ENCODE data around the gene TSC2. TPM values are rescaled to one million over a fixed set of nuclear protein-coding genes. Genes with fewer than 3 reads are reported as not detected.

The TSC2 gene
- polyA plus RNA-seq, 1 donor (not counting 4 experiments of a cell fraction or from before 2014, with no cell fraction given), result 22.6 TPM

GRCh38 chr16:2092256-2092620 is 44.5 kb downstream of the TSC2 start:
- dilution Hi-C loops (cut with MboI; ENCODE audit: extremely low pct_ligation_motif_present, low sequenced_read_pairs), result no loop called here
- no peak for TF ChIP-seq CTCF (optimal IDR thresholded peaks at IDR 0.05 in 1 of 3, IDR thresholded peaks at IDR 0.05 in 1 of 3, conservative IDR thresholded peaks at IDR 0.05 in 1 of 3; ENCODE audit: extremely low read depth in 1 of 3, insufficient read depth in 2 of 3, low read length in 3 of 3)
- TF ChIP-seq EZH2 (IDR thresholded peaks at IDR 0.05; ENCODE audit: low read length), result no peak

GRCh38 chr16:2092866-2093265 is 45.1 kb downstream of the TSC2 start:
- FAIRE-seq (no peak), DNase-seq (ENCODE audit: low read depth, low spot score) (no peak)
- no peaks in the 10 kb centered on the region for H3K27me3 ChIP-seq (ENCODE audit: control insufficient read depth, extremely low read depth, insufficient read depth, low read length)
- no peak overlapping the region for H3K4me2 ChIP-seq (ENCODE audit: control insufficient read depth, extremely low read depth, insufficient read depth, low read depth, low read length)
- H2AFZ ChIP-seq (ENCODE audit: control insufficient read depth, low read length), result no peak overlapping the region
- dilution Hi-C loops (cut with MboI; ENCODE audit: extremely low pct_ligation_motif_present, low sequenced_read_pairs), result no loop called here
- peaks cover 29% of the 10 kb centered on the region for H3K4me1 ChIP-seq (ENCODE audit: control insufficient read depth, extremely low read depth, insufficient read depth, low read length)
- H3K9me1 ChIP-seq (ENCODE audit: control insufficient read depth, extremely low read depth, insufficient read depth, low read length), result no peaks in the 10 kb centered on the region
- H3K9ac ChIP-seq (ENCODE audit: control insufficient read depth, extremely low read depth, insufficient read depth, low read length), result no peak overlapping the region
- peaks cover 12% of the 10 kb centered on the region for H4K20me1 ChIP-seq (ENCODE audit: control insufficient read depth, extremely low read depth, insufficient read depth, low read length)
- no peaks in the 10 kb centered on the region for H3K9me3 ChIP-seq (ENCODE audit: control insufficient read depth, low read depth, low read length)
- H3K79me2 ChIP-seq (ENCODE audit: control insufficient read depth, insufficient read depth, low read length), result no peaks in the 10 kb centered on the region
- TF ChIP-seq EZH2 (IDR thresholded peaks at IDR 0.05; ENCODE audit: low read length) (no peak), CTCF (optimal IDR thresholded peaks at IDR 0.05 in 1 of 3, IDR thresholded peaks at IDR 0.05 in 1 of 3, conservative IDR thresholded peaks at IDR 0.05 in 1 of 3; ENCODE audit: extremely low read depth in 1 of 3, insufficient read depth in 2 of 3, low read length in 3 of 3) (no peak)
- no peak overlapping the region for H3K4me3 ChIP-seq (ENCODE audit: control insufficient read depth in 2 of 3, extremely low read depth in 1 of 3, insufficient read depth in 2 of 3, low read depth in 1 of 3, low read length in 3 of 3)
- H3K27ac ChIP-seq (ENCODE audit: control insufficient read depth, insufficient read depth, low read length), result no peak overlapping the region
- peaks cover 22 to 38% of the 10 kb centered on the region in 2 experiments for H3K36me3 ChIP-seq (ENCODE audit: control insufficient read depth in 2 of 2, extremely low read depth in 1 of 2, insufficient read depth in 2 of 2, low read length in 2 of 2)

More at GRCh38 chr16:2092256-2092620, 44.5 kb downstream of the TSC2 start:
- Histone ChIP-seq H3K4me1 (ENCODE audit: control insufficient read depth, extremely low read depth, insufficient read depth, low read length) (peaks cover 29% of the 10 kb centered on the region), H4K20me1 (ENCODE audit: control insufficient read depth, extremely low read depth, insufficient read depth, low read length) (peaks cover 13% of the 10 kb centered on the region), H3K36me3 (ENCODE audit: control insufficient read depth in 2 of 2, extremely low read depth in 1 of 2, insufficient read depth in 2 of 2, low read length in 2 of 2) (peaks cover 22 to 41% of the 10 kb centered on the region in 2 experiments), H2AFZ (ENCODE audit: control insufficient read depth, low read length) (no peak overlapping the region), H3K9ac (ENCODE audit: control insufficient read depth, extremely low read depth, insufficient read depth, low read length) (no peak overlapping the region), H3K9me1 (ENCODE audit: control insufficient read depth, extremely low read depth, insufficient read depth, low read length) (no peaks in the 10 kb centered on the region), H3K4me3 (ENCODE audit: control insufficient read depth in 2 of 3, extremely low read depth in 1 of 3, insufficient read depth in 2 of 3, low read depth in 1 of 3, low read length in 3 of 3) (no peak overlapping the region), H3K4me2 (ENCODE audit: control insufficient read depth, extremely low read depth, insufficient read depth, low read depth, low read length) (no peak overlapping the region), H3K27ac (ENCODE audit: control insufficient read depth, insufficient read depth, low read length) (no peak overlapping the region), H3K27me3 (ENCODE audit: control insufficient read depth, extremely low read depth, insufficient read depth, low read length) (no peaks in the 10 kb centered on the region), H3K79me2 (ENCODE audit: control insufficient read depth, insufficient read depth, low read length) (no peaks in the 10 kb centered on the region), H3K9me3 (ENCODE audit: control insufficient read depth, low read depth, low read length) (no peaks in the 10 kb centered on the region)
- DNase-seq (ENCODE audit: low read depth, low spot score) (no peak), FAIRE-seq (no peak)

All from keratinocyte (primary cell).